H1 (cell line): ENCODE measurements around the gene CALM3. TPM values are rescaled to one million over a fixed set of nuclear protein-coding genes. Genes with fewer than 3 reads are reported as not detected.

Source experiments
- CTCF ChIA-PET: fragments of 300-600 bp; sonication (Branson Sonifier 250); formaldehyde crosslinking; loops from one replicate; lab custom pipeline; 2021; ENCODE audit not compliant: partially characterized antibody; lab: Charles Lee
- POLR2A ChIA-PET: fragments of 300-600 bp; sonication (Branson Sonifier 250); formaldehyde crosslinking; loops from one replicate; lab custom pipeline; 2021; ENCODE audit warnings: inconsistent platforms; ENCODE audit not compliant: partially characterized antibody; lab: Charles Lee
- DNase-seq, 2 experiments: peaks; one replicate each; pipeline versions ENCODE4 v3.0.0 to v3.0.0-alpha.2; 2010 to 2022; ENCODE audit warnings: low spot score in 2 of 2, low read depth in 1 of 2, mixed read lengths in 1 of 2
- FAIRE-seq: peaks from 2 replicates; lab custom pipeline; 2011; peaks lifted over from hg19 to GRCh38; lab: Jason Lieb, UNC
- H2AFZ ChIP-seq: 2 replicates; pipeline ENCODE4 v1.8.1; 2012; ENCODE audit warnings: low read length, inconsistent platforms
- H2AK5ac ChIP-seq: 2 replicates; pipeline ENCODE4 v1.6.1; 2013; ENCODE audit warnings: low read depth, low read length
- H2BK120ac ChIP-seq: replicated peaks from 2 replicates; pipeline ENCODE3; 2013; ENCODE audit warnings: low read depth, low read length, inconsistent platforms
- H2BK12ac ChIP-seq: 2 replicates; pipeline ENCODE4 v1.6.1; 2013; ENCODE audit warnings: low read depth, low read length
- H2BK15ac ChIP-seq: 2 replicates; pipeline ENCODE4 v1.6.1; 2013; ENCODE audit warnings: low read length
- H2BK20ac ChIP-seq: 2 replicates; pipeline ENCODE4 v1.6.1; 2013; ENCODE audit warnings: low read length
- H2BK5ac ChIP-seq: 2 replicates; pipeline ENCODE4 v1.6.1; 2013; ENCODE audit warnings: low read depth, low read length
- H3K14ac ChIP-seq: 2 replicates; pipeline ENCODE4 v1.6.1; 2013; ENCODE audit warnings: inconsistent platforms; ENCODE audit not compliant: insufficient read length
- H3K18ac ChIP-seq: 2 replicates; pipeline ENCODE4 v1.6.1; 2013; ENCODE audit warnings: low read length; ENCODE audit errors: extremely low read depth
- H3K23ac ChIP-seq: 2 replicates; pipeline ENCODE4 v1.6.1; 2013; ENCODE audit warnings: inconsistent platforms; ENCODE audit not compliant: insufficient read length
- H3K23me2 ChIP-seq: 2 replicates; pipeline ENCODE4 v1.6.1; 2013; ENCODE audit warnings: low read depth, low read length
- H3K27ac ChIP-seq: 2 replicates; pipeline ENCODE4 v1.6.1; 2011; ENCODE audit warnings: low read depth, low read length, inconsistent platforms
- H3K27me3 ChIP-seq, 4 experiments: replicated peaks in 1 of 4; 1 replicate in 1 of 4; 2 replicates in 3 of 4; pipeline versions ENCODE4 v1.6.1 to v1.8.1; 2011 to 2013; ENCODE audit warnings: low read length in 3 of 4, mild to moderate bottlenecking in 3 of 4, inconsistent platforms in 2 of 4, mixed read lengths in 2 of 4, moderate library complexity in 1 of 4; ENCODE audit not compliant: control insufficient read depth in 3 of 4, insufficient read depth in 3 of 4; ENCODE audit errors: extremely low read depth in 1 of 4
- H3K36me3 ChIP-seq, 4 experiments: 2 replicates each; pipeline versions ENCODE4 v1.6.1 to v1.8.1; 2011 to 2013; ENCODE audit warnings: mild to moderate bottlenecking in 4 of 4, low read length in 3 of 4, moderate library complexity in 2 of 4, control low read depth in 1 of 4, inconsistent platforms in 1 of 4; ENCODE audit not compliant: insufficient read depth in 4 of 4, control insufficient read depth in 2 of 4
- H3K4ac ChIP-seq: replicated peaks from 2 replicates; pipeline ENCODE3; 2013; ENCODE audit warnings: low read length, low read depth, mixed read lengths, inconsistent platforms; ENCODE audit not compliant: insufficient read length
- H3K4me1 ChIP-seq, 4 experiments: replicated peaks in 1 of 4; 1 replicate in 1 of 4; 2 replicates in 3 of 4; pipeline versions ENCODE4 v1.6.1 to v1.8.1; 2011 to 2013; ENCODE audit warnings: low read length in 3 of 4, inconsistent platforms in 2 of 4, mixed read lengths in 1 of 4; ENCODE audit not compliant: insufficient read depth in 4 of 4, control insufficient read depth in 3 of 4
- H3K4me2 ChIP-seq, 2 experiments: 2 replicates each; pipeline versions ENCODE4 v1.6.1 to v1.8.1; 2011 to 2013; ENCODE audit warnings: low read depth in 2 of 2, low read length in 2 of 2, control low read depth in 1 of 2, inconsistent platforms in 1 of 2, mild to moderate bottlenecking in 1 of 2; ENCODE audit not compliant: insufficient read depth in 1 of 2
- H3K4me3 ChIP-seq, 4 experiments: fragments of 200-600, 300-600 bp in 1 of 4; sonication (generic), shearing (Covaris generic), sonication (Bioruptor Twin) in 1 of 4; 2 replicates each; pipeline versions ENCODE4 v1.5.1 to v1.8.1; 2011 to 2016; ENCODE audit warnings: low read length in 4 of 4, low read depth in 3 of 4, control low read depth in 2 of 4, inconsistent platforms in 2 of 4, mild to moderate bottlenecking in 2 of 4, mixed read lengths in 1 of 4, moderate library complexity in 1 of 4; ENCODE audit not compliant: insufficient read depth in 2 of 4; ENCODE audit errors: extremely low read depth in 1 of 4
- H3K56ac ChIP-seq: replicated peaks from 2 replicates; pipeline ENCODE3; 2013; ENCODE audit warnings: low read depth, mild to moderate bottlenecking, mixed read lengths, low read length, inconsistent platforms; ENCODE audit not compliant: insufficient read length
- H3K79me1 ChIP-seq: 2 replicates; pipeline ENCODE4 v1.6.1; 2013; ENCODE audit warnings: low read depth, low read length, control low read depth
- H3K79me2 ChIP-seq, 2 experiments: 2 replicates each; pipeline versions ENCODE4 v1.6.1 to v1.8.1; 2012 to 2013; ENCODE audit warnings: low read length in 2 of 2, mild to moderate bottlenecking in 2 of 2, inconsistent platforms in 1 of 2; ENCODE audit not compliant: insufficient read depth in 2 of 2, control insufficient read depth in 1 of 2
- H3K9ac ChIP-seq, 4 experiments: replicated peaks in 1 of 4; 1 replicate in 1 of 4; 2 replicates in 3 of 4; pipeline versions ENCODE4 v1.6.1 to v1.8.1; 2011 to 2013; ENCODE audit warnings: low read depth in 3 of 4, low read length in 3 of 4, control low read depth in 2 of 4, mild to moderate bottlenecking in 2 of 4, moderate library complexity in 2 of 4, inconsistent platforms in 1 of 4; ENCODE audit errors: extremely low read depth in 1 of 4
- H3K9me3 ChIP-seq, 2 experiments: 2 replicates each; pipeline versions ENCODE4 v1.6.1 to v1.8.1; 2012 to 2013; ENCODE audit warnings: mild to moderate bottlenecking in 2 of 2, moderate library complexity in 2 of 2, control low read depth in 1 of 2, inconsistent platforms in 1 of 2, low read depth in 1 of 2, low read length in 1 of 2, mixed read lengths in 1 of 2; ENCODE audit not compliant: insufficient read depth in 2 of 2
- H4K20me1 ChIP-seq, 2 experiments: replicated peaks in 1 of 2; 2 replicates each; pipeline versions ENCODE3 to v1.8.1; 2011 to 2013; ENCODE audit warnings: inconsistent platforms in 2 of 2, low read length in 2 of 2, mild to moderate bottlenecking in 1 of 2; ENCODE audit not compliant: insufficient read depth in 2 of 2, control insufficient read depth in 1 of 2
- H4K5ac ChIP-seq: 2 replicates; pipeline ENCODE4 v1.6.1; 2013; ENCODE audit warnings: low read length, low read depth, mixed read lengths, inconsistent platforms; ENCODE audit not compliant: insufficient read length
- H4K8ac ChIP-seq: 2 replicates; pipeline ENCODE4 v1.8.0; 2013; ENCODE audit warnings: mild to moderate bottlenecking, moderate library complexity, low read length, inconsistent platforms; ENCODE audit not compliant: insufficient read depth; ENCODE audit errors: extremely low read depth
- H4K91ac ChIP-seq: replicated peaks from 2 replicates; pipeline ENCODE3; 2013; ENCODE audit warnings: low read length, mixed read lengths, inconsistent platforms; ENCODE audit not compliant: insufficient read length
- BCL11A ChIP-seq, 2 experiments: IDR thresholded peaks; one replicate each; pipeline ENCODE4 v1.6.1; 2011; ENCODE audit warnings: low read depth in 2 of 2, low read length in 2 of 2, mild to moderate bottlenecking in 2 of 2
- CEBPB ChIP-seq: IDR thresholded peaks from 2 replicates; pipeline ENCODE4 v1.6.1; 2012; ENCODE audit warnings: low read depth, low read length
- CTCF ChIP-seq, 3 experiments: IDR thresholded peaks; 1 replicate in 2 of 3; 2 replicates in 1 of 3; pipeline versions ENCODE4 v1.5.1 to v1.6.1; 2011; ENCODE audit warnings: low read length in 3 of 3, mild to moderate bottlenecking in 3 of 3, inconsistent platforms in 2 of 3, low read depth in 1 of 3, moderate library complexity in 1 of 3; ENCODE audit not compliant: insufficient read depth in 1 of 3; ENCODE audit errors: control extremely low read depth in 1 of 3
- MAX ChIP-seq: IDR thresholded peaks from 2 replicates; pipeline ENCODE4 v1.6.1; 2012; ENCODE audit warnings: inconsistent platforms
- NRF1 ChIP-seq: IDR thresholded peaks from 2 replicates; pipeline ENCODE4 v1.6.1; 2011; ENCODE audit warnings: mild to moderate bottlenecking, low read depth, low read length, improper control_type of control experiment
- RAD21 ChIP-seq, 2 experiments: IDR thresholded peaks in 1 of 2; conservative IDR thresholded peaks in 1 of 2; 2 replicates each; pipeline ENCODE4 v1.6.1; 2011; ENCODE audit warnings: low read depth in 2 of 2, low read length in 2 of 2, improper control_type of control experiment in 1 of 2, inconsistent platforms in 1 of 2, mild to moderate bottlenecking in 1 of 2, moderate library complexity in 1 of 2
- SIX5 ChIP-seq: IDR thresholded peaks from 2 replicates; pipeline ENCODE4 v1.6.1; 2011; ENCODE audit warnings: mild to moderate bottlenecking, low read depth, low read length
- SP4 ChIP-seq: IDR thresholded peaks from 2 replicates; pipeline ENCODE4 v1.6.1; 2012; ENCODE audit warnings: low read length, inconsistent platforms
- SRF ChIP-seq: IDR thresholded peaks from 2 replicates; pipeline ENCODE4 v1.6.1; 2011; ENCODE audit warnings: mild to moderate bottlenecking, low read depth, low read length, moderate library complexity
- TAF1 ChIP-seq: IDR thresholded peaks from 2 replicates; pipeline ENCODE4 v1.6.1; 2011; ENCODE audit warnings: mild to moderate bottlenecking, low read depth, low read length
- WGBS, 2 experiments: shearing (Covaris generic) in 1 of 2; methylation state at CpG; one replicate each; pipeline versions ENCODE4 v1.1.6 to v1.1.7; 2013 to 2015; ENCODE audit warnings: low lambda C conversion rate in 2 of 2, mixed read lengths in 2 of 2, inconsistent platforms in 1 of 2, low coverage in 1 of 2, missing lambda C conversion rate in 1 of 2; ENCODE audit not compliant: insufficient replicate concordance in 2 of 2, insufficient coverage in 1 of 2, insufficient read length in 1 of 2; ENCODE audit errors: extremely low coverage in 1 of 2, missing lambda C conversion rate in 1 of 2; 5-methylcytosine and 5-hydroxymethylcytosine counted together
- polyA plus RNA-seq, 7 experiments: library from polyadenylated mRNA; depleted of rRNA in 3 of 7; stranded (reverse) in 5 of 7; unstranded in 2 of 7; fragments of >200 nt in 5 of 7; fragments of 200-250 nt in 2 of 7; gene quantifications; 1 replicate in 5 of 7; 2 replicates in 1 of 7; 4 replicates in 1 of 7; pipeline versions ENCODE4 v1.2.1 to v1.2.3, GENCODE V29; 2011 to 2013; ENCODE audit warnings: missing spikeins in 2 of 7, mixed read lengths in 2 of 7
- total RNA-seq: library from RNA; stranded (reverse); fragmentation: NEBNext Ultra II Directional; extraction: Animal tissue kit (Norgen Biotek cat#: 25700); gene quantifications from 2 replicates; pipeline ENCODE4 v1.2.1, GENCODE V29; 2021

CALM3 gene
- total and polyA plus RNA-seq, 2 of the 8 experiments (the other 6 are each of a cell fraction or from before 2014, with no cell fraction given), result 315 to 326 TPM

- H2BK12ac ChIP-seq, result no peak overlapping the region
- H3K27me3 ChIP-seq, result no peaks in the 10 kb centered on the region
- H3K23ac ChIP-seq, result no peak overlapping the region
- no peak overlapping the region for H3K27ac ChIP-seq
- no peak overlapping the region for H4K5ac ChIP-seq
- no peaks in the 10 kb centered on the region for H3K4me1 ChIP-seq
- no peak overlapping the region for H4K8ac ChIP-seq
- WGBS, 2 experiments, result 42% methylated on average over 12 of the region's 12 CpGs; no CpG with 5 or more reads in 1 of the 2 experiments
- H3K4ac ChIP-seq, result no peak overlapping the region
- TF ChIP-seq SIX5, result no peak
- no peak for TF ChIP-seq TAF1
- peak; percentile 85 to 91 (median 91) for TF ChIP-seq CTCF (IDR thresholded peaks at IDR 0.05; ENCODE audit: control extremely low read depth in 1 of 3, insufficient read depth in 1 of 3, low read depth in 1 of 3, low read length in 3 of 3)
- no peak for TF ChIP-seq SP4
- no peak for TF ChIP-seq BCL11A (IDR thresholded peaks at IDR 0.05; ENCODE audit: low read depth in 2 of 2, low read length in 2 of 2)
- TF ChIP-seq CEBPB, result no peak
- peak; percentile 75 to 88 for TF ChIP-seq RAD21 (IDR thresholded peaks at IDR 0.05 in 1 of 2, conservative IDR thresholded peaks at IDR 0.05 in 1 of 2; ENCODE audit: low read depth in 2 of 2, low read length in 2 of 2)
- TF ChIP-seq MAX, result no peak
- no peak for TF ChIP-seq SRF
- no peak for TF ChIP-seq NRF1
- TF ChIP-seq, all 59 proteins: peak for 2
- no peak overlapping the region for H2BK120ac ChIP-seq
- no peak overlapping the region for H3K14ac ChIP-seq
- H3K23me2 ChIP-seq, result no peaks in the 10 kb centered on the region
- no peaks in the 10 kb centered on the region for H3K9me3 ChIP-seq
- H3K79me1 ChIP-seq, result no peaks in the 10 kb centered on the region
- H2BK20ac ChIP-seq, result no peak overlapping the region
- H3K56ac ChIP-seq, result no peak overlapping the region
- H3K36me3 ChIP-seq, result peaks cover 2 to 8% (median 6%) of the 10 kb centered on the region in 4 experiments; a peak in 5 of 8 replicates
- ChIA-PET CTCF (interaction anchor here (0.5 to 15.6 kb wide), 25 partner anchors 9 to 1706 kb away, joined by 3 to 341 read pairs (median 5); partner anchors contain the start of genes CALM3, DACT3 and PTGIR), POLR2A (interaction anchor here (1.0 to 1.1 kb wide), 2 partner anchors 14 to 47 kb away, joined by 3 to 7 read pairs; partner anchors contain the start of gene DACT3)
- no peak overlapping the region for H2BK5ac ChIP-seq
- H3K9ac ChIP-seq, result no peak overlapping the region
- no peak overlapping the region; a peak in 1 of 4 replicates for H3K4me2 ChIP-seq
- H2AK5ac ChIP-seq, result no peak overlapping the region
- FAIRE-seq, result no peak
- no peak overlapping the region for H2BK15ac ChIP-seq
- no peaks in the 10 kb centered on the region for H3K79me2 ChIP-seq
- peak; percentile 58 to 97 for DNase-seq
- no peak overlapping the region for H3K4me3 ChIP-seq
- H3K18ac ChIP-seq, result no peak overlapping the region
- peaks cover 0 to 2% of the 10 kb centered on the region in 2 experiments for H4K20me1 ChIP-seq
- H2AFZ ChIP-seq, result no peak overlapping the region
- no peak overlapping the region for H4K91ac ChIP-seq
These were observed 13.1 kb downstream of the CALM3 start for GRCh38 chr19:46614114-46614722.
